Eye (tissue), 1 donor: ENCODE results near the gene MPHOSPH10.
A peak's percentile ranks its signal among the peaks of the same experiment; 100 is the strongest.
"Not testable (repeated sequence)": the region's sequence is repeated elsewhere in the genome, so short reads cannot be mapped to it uniquely, and the experiment has no call there.

ENCODE experiments used
- DNase-seq: peaks from one replicate; pipeline ENCODE4 v3.0.0-alpha.2; 2015

MPHOSPH10 gene

DNA sequence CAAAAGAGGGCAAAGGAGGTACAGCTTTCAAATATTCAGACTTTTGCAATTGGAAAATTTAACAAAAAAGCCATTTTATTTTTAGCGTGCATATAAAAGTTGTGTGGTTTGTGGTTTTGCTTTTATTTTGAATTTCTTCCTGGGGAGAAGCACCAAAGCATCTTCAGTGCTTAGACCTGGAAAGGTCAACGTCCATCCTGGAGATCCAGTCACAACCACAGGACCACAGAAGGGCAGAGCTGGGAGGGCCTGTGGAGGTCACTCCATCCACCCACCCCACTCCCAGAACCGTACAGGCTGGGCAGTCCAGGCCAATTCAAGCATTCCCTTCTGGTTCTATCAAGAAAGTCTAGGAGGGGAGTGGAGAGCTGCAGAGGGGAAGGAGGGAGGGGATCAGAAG is 43.8 kb downstream of the MPHOSPH10 start:
- no peak for DNase-seq

GRCh38 chr2:71178836-71179235 is 48.4 kb downstream of the MPHOSPH10 start:
- not testable (repeated sequence) for DNase-seq

DNA sequence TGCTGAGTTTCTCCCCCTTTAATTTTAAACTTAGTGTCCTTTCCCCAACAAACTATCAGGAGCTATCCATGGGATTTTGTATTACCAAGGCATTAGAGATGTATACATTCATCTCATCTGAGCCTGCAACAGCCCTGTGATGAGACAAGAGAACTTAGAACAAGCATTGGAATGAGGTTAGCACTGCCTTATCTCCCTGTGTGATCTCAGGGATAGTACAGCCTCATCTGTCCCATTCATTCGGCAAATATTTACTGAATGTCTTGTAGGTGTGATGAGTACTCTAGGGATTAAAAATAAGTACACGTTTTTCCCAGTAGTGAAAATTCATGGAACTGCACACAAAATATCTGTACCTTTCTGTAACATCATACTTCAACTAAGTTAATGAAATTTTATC is 50.9 kb downstream of the MPHOSPH10 start:
- no peak for DNase-seq

GRCh38 chr2:71183306-71184115 is 53.1 kb downstream of the MPHOSPH10 start:
- not testable (repeated sequence) for DNase-seq

DNA sequence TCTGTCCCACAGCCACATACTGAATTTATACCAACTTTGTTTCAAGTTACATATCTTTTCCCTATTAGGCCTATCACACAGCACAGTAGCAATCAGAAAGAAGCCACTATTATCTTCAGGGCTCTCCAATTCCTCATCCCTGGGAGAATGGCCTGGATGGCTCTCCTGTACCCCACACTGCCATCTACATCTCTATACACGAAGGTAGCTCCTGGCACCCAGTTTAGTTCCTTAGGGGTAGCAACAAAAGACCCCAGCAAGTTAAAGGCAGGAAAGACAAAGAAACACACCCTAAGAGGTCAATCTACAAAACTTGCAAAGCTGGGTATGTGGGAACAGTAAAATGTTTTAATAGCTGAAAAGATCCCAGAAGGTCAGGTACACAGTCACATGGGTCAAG is 56.5 kb downstream of the MPHOSPH10 start:
- DNase-seq = no peak

GRCh38 chr2:71187589-71187988 is 57.2 kb downstream of the MPHOSPH10 start:
- no peak for DNase-seq

GRCh38 chr2:71190656-71191569 is 60.5 kb downstream of the MPHOSPH10 start:
- DNase-seq = peak; percentile 31

DNA sequence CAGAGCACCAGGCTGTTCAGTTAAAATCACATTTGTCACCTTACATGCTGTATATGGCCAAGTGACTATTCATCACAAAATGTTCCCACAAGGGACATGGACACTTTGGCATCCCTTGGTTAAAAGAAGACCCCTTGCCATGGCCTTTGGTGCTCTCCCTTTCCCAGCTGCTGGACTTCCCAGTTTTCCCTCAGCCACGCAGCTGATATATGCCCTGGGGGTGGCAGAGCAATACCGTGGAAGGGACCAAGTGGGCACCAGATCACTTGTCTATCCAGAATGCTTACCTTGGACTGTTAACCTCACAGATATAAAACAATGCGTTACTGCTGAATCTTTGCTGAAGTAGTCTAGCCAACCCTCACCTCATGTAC is 61.1 kb downstream of the MPHOSPH10 start:
- no peak for DNase-seq
